HG02938 (cell line): ENCODE measurements around the gene KDM4F.
"Not testable (repeated sequence)": the region's sequence is repeated elsewhere in the genome, so short reads cannot be mapped to it uniquely, and the experiment has no call there.

Experiments
- ATAC-seq: cut with Tn5 transposase; IDR thresholded peaks from one replicate; pipeline ENCODE4 v1.9.1; 2021; ENCODE audit warnings: mild to moderate bottlenecking, moderate library complexity; ENCODE audit not compliant: unreplicated experiment

KDM4F gene

DNA sequence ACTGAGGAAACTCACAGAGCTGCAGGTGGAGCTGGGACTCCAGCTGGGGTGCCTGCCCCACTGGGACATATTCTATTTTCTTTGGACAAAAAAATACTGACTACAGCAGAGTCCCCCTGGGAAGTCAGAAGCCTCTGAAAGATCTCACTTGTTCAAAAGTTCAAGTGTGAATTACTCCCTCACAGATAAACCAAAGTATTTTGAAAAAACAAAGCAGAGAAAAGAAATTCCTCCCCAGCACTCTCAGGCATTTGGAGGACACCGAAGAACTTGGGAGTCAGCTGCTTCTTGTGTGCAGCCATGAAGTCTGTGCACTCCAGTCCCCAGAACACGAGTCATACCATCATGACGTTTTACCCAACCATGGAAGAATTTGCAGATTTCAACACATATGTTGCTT is at the start of gene KDM4F:
Gene KDM4F (plus strand): TSS at position 301 of the 400 bp plus-strand sequence.
- not testable (repeated sequence) for ATAC-seq

GRCh38 chr11:95003716-95004115 is 45.5 kb upstream of the KDM4F start:
- ATAC-seq = no peak

DNA sequence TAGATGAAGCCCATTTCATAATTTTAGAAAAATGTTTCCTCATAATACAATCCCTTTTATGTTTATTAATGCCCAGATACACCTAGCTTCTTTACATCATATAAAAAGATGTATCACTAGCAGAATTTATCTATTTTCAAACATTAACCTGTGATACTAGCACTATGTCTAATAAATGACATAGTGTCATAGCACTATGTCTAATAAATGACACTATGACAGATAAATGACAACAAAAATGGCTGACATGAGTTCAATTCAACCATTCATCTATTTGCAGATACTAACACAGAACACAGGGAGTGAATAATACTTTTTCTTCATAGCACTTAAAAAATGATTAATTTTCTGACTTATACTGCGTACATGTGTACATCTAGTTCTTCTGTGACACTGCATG is 43.6 kb upstream of the KDM4F start:
- no peak for ATAC-seq

- no peak for ATAC-seq
Measured at GRCh38 chr11:95011376-95011775, 37.8 kb upstream of the KDM4F start.

DNA sequence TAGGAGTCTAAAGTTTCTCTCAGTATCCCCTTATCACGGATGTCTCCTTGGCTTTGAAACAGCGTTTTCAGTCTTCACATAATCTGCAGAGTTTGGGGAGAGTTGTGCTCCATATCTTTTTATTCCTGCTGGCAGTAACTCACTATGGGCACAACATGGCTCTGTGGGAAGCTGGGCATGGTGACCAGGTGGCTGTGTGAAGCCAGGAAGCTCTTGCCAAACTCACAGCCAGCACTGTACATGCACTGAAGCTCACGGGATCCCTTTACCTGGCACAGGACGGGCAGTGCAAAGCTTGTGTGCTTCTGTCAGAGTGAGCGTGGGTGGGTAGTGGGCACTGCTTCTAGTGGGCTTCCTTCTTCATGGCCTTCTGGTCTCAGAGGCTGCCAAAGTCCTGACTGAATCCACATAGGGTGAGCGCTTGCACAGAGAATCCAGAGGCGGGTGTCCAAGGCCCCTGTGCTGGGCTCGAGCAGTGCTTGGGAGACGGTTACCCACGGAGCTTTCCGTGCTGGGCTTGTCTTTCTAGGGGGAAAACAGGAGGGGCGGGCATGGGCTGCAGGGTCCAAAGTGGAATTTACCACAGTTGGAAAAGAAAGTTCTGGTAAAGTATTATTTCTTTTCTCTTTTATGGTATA is 34.9 kb upstream of the KDM4F start:
- no peak for ATAC-seq

DNA sequence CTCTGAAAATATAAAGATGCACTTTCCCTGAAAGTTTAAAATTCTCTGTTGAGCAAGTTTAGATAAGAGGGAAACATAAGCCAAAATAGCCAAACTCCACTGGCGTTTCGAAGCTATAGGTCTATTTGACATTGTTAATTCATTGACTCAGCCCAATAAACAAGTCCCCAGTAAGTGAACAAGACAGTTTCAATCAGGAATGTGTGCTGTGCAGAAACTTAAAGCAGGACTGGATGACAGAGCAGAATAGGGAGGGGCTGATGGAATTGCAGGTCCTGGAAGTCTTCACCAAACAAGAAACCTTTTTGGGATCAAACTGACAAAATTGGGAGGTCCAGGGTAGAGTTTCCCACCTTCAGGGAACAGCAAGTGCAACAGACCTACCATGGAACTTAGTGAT is 33.1 kb upstream of the KDM4F start:
- no peak for ATAC-seq

- ATAC-seq = not testable (repeated sequence)
Measured at GRCh38 chr11:95021468-95021867, 27.8 kb upstream of the KDM4F start.

DNA sequence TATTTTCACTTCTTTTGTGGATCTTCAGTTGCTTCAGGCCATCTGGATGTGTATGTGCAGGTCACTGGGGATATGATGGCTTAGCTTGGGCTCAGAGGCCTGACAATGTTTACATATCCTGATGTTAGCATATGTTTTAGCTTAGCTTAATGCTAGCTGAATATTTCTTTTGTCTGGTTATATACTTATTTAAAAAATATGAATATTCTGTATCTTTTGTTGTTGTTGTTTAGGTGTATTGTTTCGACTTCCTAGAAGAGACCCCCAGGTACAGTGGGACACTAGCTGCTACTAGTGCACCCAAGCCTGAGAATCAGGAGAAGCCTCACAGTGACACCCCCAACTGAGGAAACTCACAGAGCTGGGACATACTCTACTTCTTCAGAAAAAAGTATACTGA is 24.3 kb upstream of the KDM4F start, which contains the start of gene KDM4E:
Gene KDM4E (plus strand): TSS at position 301 of the 400 bp plus-strand sequence. CDS start 300 bp downstream, outside the sequence.
- ATAC-seq = no peak

DNA sequence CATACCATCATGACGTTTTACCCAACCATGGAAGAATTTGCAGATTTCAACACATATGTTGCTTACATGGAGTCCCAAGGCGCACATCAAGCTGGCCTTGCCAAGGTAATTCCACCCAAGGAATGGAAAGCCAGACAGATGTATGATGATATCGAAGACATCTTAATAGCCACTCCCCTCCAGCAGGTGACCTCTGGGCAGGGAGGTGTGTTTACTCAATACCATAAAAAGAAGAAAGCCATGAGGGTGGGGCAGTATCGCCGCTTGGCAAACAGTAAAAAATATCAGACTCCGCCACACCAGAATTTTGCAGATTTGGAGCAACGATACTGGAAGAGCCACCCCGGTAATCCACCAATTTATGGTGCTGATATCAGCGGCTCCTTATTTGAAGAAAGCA is 23.6 kb upstream of the KDM4F start:
- not testable (repeated sequence) for ATAC-seq

DNA sequence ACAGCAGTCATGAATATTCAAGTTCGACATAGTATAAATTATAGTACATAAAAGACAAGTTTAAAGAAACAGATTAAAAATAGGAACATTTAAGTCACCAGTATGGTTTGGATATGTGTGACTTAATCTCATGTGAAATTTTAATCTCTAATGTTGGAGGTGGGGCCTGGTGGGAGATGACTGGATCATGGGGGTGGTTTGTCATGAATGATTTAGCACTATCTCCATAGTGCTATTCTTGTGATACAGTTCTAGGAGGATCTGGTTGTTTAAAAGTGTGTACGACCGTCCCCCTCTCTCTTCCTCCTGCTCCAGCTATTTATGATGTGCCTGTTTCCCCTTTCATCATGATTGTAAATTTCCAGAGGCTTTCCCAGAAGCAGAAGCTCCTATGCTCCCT is 20.9 kb upstream of the KDM4F start:
- ATAC-seq = no peak

GRCh38 chr11:95033051-95033450 is 16.2 kb upstream of the KDM4F start:
- no peak for ATAC-seq

GRCh38 chr11:95035316-95035715 is 13.9 kb upstream of the KDM4F start:
- ATAC-seq = no peak

GRCh38 chr11:95037356-95038035 is 11.7 kb upstream of the KDM4F start:
- ATAC-seq = not testable (repeated sequence)

DNA sequence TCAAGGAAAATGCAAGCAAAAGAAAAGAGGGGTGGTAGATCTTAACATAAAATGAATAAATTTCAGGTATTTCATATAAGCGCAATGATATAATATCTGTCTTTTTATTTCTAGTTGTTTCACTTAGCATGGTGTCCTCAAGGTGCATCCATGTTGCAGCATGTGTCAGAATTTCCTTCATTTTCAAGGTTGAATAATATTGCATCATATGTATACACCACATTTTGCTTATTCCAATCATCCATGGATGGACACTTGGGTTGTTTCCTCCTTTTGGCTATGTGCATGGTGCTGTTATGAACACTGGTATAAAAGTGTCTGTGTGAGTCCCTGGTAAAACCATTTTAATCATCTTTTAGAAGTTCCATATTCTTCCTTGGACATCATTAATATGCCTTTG is 7.0 kb upstream of the KDM4F start:
- ATAC-seq = no peak

- ATAC-seq = no peak
Measured at GRCh38 chr11:95042906-95043305, 6.3 kb upstream of the KDM4F start.

DNA sequence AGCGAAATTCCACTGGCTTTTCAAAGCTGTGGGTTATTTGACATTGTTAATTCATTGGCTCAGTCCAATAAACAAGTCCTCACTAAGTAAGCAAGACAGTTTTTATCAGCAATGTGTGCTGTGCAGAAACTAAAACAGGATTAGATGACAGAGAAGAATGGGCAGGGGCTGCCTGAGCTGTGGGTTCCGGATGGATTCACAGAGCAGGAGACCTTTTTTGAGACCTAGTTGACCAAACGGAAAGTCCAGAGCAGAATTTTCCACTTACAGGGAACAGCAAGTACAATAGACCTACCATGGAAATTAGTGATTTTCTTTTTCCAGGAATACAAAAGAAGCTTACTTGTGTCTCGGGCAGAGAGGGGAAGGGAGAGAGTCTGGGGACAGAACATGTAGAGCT is 5.2 kb upstream of the KDM4F start:
- no peak for ATAC-seq

GRCh38 chr11:95045812-95046211 is 3.4 kb upstream of the KDM4F start:
- ATAC-seq = no peak

DNA sequence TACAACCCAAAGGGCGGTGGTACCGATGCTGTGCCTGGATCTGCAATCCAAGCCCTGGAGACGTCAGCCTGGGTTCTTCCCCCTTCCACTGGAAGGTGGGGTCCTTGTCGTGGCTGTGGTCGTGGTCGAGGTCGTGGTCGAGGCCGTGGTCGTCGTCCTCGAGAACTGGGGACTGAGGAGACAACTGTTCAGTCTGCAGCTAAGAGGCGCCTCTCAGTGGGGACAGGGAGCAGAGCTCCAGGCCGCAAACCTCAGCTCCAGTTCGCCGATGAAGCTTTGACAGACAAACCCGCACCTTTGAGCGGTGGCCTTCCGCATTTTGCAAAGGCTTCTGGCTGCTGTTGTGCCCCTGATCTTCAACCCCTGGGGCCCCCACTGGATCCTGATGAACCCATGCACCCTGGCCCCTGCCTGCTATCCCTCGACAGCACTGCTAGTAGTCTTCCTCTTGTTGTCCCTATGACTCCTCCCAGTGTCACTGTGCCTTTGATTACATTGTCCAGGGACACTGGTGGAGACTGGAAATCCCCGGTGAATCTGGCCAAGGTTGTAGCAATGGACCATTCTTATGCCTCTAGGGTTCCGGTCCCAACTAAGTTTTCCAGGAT is 1.5 kb downstream of the KDM4F start:
- ATAC-seq = no peak

GRCh38 chr11:95054356-95054755 is 5.1 kb downstream of the KDM4F start:
- no peak for ATAC-seq

- peak; percentile 97 for ATAC-seq
Measured at GRCh38 chr11:95055283-95055897, 6.2 kb downstream of the KDM4F start.

DNA sequence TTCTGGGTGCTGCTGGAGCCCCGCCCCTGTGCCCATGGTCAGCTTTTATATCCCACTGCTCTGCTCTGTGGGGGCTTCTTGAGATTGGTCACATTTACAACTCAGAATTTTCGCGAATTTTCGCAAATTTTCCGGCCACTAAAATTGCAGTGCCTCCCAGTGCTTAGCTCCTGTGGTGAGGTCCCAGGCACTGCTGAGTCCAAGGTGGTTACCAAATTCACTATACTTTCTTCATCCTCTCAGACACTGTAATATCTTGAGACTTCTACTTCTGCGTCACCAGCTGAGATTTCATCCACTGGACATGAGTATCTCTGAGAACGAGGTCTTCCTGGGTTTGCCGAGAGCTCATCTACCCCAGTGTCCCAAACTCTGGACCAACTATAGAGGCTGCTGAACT is 8.7 kb downstream of the KDM4F start:
- ATAC-seq = no peak

DNA sequence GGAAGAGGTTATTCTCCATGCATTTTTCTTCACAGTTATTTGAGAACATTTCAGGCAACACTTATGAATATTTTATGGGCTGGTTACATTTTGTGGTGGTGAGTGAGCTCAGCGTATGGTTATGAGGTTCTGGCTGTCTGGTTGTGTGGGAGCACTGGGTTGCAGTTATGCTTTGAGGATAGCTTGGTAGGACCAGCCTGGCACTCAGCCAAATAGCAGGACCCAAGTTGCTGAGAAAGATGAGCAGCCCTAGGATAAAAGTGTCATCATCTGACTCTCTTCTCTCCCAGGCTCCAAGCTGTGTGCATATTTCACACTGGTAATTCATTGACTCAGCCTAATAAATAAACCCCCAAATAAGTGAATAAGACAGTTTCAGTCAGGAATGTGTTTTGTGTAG is 9.4 kb downstream of the KDM4F start:
- no peak for ATAC-seq
